Brain microvascular endothelial cell (primary cell): ENCODE data around the gene KREMEN2.

Source experiments
- DNase-seq: peaks from one replicate; pipeline ENCODE4 v3.0.0-alpha.2; 2020
- H3K27ac ChIP-seq: fragments of 250-450 bp; sonication (Bioruptor Pico); 2 replicates; pipeline ENCODE4 v1.5.1; 2020; ENCODE audit warnings: mild to moderate bottlenecking, moderate library complexity
- H3K27me3 ChIP-seq: fragments of 250-450 bp; sonication (Bioruptor Pico); replicated peaks from 2 replicates; pipeline ENCODE4 v1.5.1; 2020; ENCODE audit warnings: mild to moderate bottlenecking
- H3K36me3 ChIP-seq: fragments of 250-450 bp; sonication (Bioruptor Pico); replicated peaks from 2 replicates; pipeline ENCODE4 v1.5.1; 2020; ENCODE audit warnings: mild to moderate bottlenecking
- H3K4me3 ChIP-seq: 2 replicates; pipeline ENCODE4 v1.5.1; 2011; ENCODE audit warnings: low read depth, mild to moderate bottlenecking, control low read depth, low read length, moderate library complexity
- CTCF ChIP-seq: IDR thresholded peaks from 2 replicates; pipeline ENCODE4 v1.5.1; 2011; ENCODE audit warnings: low read depth, mild to moderate bottlenecking, moderate library complexity, low read length, control low read depth, inconsistent platforms; ENCODE audit errors: missing control alignments
- in situ Hi-C: cut with HindIII; loops from 2 replicates; pipeline ENCODE4 v1.10.0; 2017; ENCODE audit warnings: low sequenced_read_pairs, low pct_ligation_motif_present

KREMEN2 gene

GRCh38 chr16:2966043-2966807, 2.1 kb downstream of the KREMEN2 start:
- in situ Hi-C loops: no loop called here
- H3K4me3 ChIP-seq: no peak overlapping the region
- no peak overlapping the region for H3K27ac ChIP-seq
- DNase-seq: no peak
- H3K27me3 ChIP-seq: peaks cover 52% of the 10 kb centered on the region
- no peaks in the 10 kb centered on the region for H3K36me3 ChIP-seq
- no peak for TF ChIP-seq CTCF

- H3K27me3 ChIP-seq: peaks cover 52% of the 10 kb centered on the region
- TF ChIP-seq CTCF: no peak
- no peak overlapping the region for H3K27ac ChIP-seq
- no peak for DNase-seq
- no peak overlapping the region for H3K4me3 ChIP-seq
- H3K36me3 ChIP-seq: no peaks in the 10 kb centered on the region
- in situ Hi-C loops: no loop called here
These were observed 2.7 kb downstream of the KREMEN2 start for GRCh38 chr16:2966808-2967191.

- Histone ChIP-seq H3K4me3 (no peak overlapping the region), H3K27me3 (peaks cover 52% of the 10 kb centered on the region), H3K27ac (no peak overlapping the region), H3K36me3 (no peaks in the 10 kb centered on the region)
- no peak for TF ChIP-seq CTCF
- in situ Hi-C loops: no loop called here
- no peak for DNase-seq
These were observed 3.1 kb downstream of the KREMEN2 start for GRCh38 chr16:2967211-2967631.

- Histone ChIP-seq H3K36me3 (no peaks in the 10 kb centered on the region), H3K27ac (no peak overlapping the region), H3K4me3 (no peak overlapping the region), H3K27me3 (peaks cover 47% of the 10 kb centered on the region)
- no peak for TF ChIP-seq CTCF
- DNase-seq: no peak
- in situ Hi-C loops: no loop called here
These were observed 3.7 kb downstream of the KREMEN2 start for GRCh38 chr16:2967721-2968161.

GRCh38 chr16:2968368-2968737, 4.3 kb downstream of the KREMEN2 start:
- no peak for TF ChIP-seq CTCF
- no peak overlapping the region for H3K27ac ChIP-seq
- H3K27me3 ChIP-seq: peaks cover 41% of the 10 kb centered on the region
- no peak overlapping the region for H3K4me3 ChIP-seq
- no peaks in the 10 kb centered on the region for H3K36me3 ChIP-seq
- in situ Hi-C loops: no loop called here
- DNase-seq: no peak
